Measurements from ENCODE around the gene CALHM4.
"Not testable (repeated sequence)": the region's sequence is repeated elsewhere in the genome, so short reads cannot be mapped to it uniquely, and the experiment has no call there.

The CALHM4 gene

DNA sequence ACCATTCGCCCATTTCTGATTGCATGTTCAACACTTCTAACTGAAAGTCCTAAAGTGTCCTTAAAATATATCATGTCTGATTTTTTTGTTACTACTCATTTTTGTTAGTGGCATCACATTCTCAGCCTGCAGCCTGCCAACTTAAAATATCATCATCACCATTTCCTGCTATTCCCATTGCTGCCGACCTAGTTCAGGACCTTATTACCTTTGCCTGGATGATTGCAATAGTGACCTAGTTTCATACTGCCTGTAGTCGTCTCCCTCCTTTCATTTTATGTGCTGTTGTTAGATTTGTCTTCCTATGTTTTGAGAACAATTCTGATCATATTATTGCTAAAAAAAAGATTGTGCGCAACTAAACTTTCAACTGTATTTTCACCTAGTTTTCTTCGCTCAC lies 23.9 kb downstream of the CALHM4 start:
- no peak for DNase-seq (ENCODE audit: low spot score)

DNA sequence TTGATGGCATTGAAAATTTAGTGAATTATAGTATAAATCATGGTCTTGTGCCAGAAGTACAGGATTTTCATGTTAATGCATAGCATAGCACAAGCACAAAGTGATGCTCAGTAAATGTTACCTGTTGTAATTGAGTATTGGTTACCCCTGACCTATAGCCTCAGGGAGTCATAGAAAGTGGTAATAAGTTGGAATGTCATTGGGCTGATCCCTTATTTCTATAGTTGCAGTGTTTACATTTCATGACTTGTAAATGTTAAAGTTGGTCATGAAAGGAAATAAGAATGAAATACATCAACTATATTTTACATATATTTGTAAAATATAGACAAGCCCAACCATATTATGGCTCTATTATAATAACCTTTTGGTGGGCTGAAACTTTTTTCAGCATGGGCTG lies 24.8 kb downstream of the CALHM4 start:
- no peak for DNase-seq (ENCODE audit: low spot score)

DNA sequence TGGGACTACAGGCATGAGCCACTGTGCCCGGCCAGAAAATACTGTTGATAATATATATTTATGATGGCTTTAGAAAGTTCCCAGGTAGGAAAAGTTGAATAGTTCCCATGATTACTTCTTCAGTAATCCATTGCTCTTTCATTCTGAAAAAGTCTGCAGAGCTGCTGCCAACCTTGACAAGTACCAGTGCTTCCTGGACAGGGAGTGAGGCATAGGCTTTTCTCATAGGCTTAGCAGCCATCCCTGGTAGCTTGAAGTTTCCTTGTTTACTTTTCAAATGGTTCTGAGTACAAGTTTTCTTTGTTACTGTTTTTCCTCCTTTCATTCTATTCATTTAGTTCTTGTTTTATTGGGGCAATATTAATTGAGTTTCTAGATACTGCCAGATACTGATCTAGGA lies 25.6 kb downstream of the CALHM4 start:
- no peak for DNase-seq (ENCODE audit: low spot score)

DNA sequence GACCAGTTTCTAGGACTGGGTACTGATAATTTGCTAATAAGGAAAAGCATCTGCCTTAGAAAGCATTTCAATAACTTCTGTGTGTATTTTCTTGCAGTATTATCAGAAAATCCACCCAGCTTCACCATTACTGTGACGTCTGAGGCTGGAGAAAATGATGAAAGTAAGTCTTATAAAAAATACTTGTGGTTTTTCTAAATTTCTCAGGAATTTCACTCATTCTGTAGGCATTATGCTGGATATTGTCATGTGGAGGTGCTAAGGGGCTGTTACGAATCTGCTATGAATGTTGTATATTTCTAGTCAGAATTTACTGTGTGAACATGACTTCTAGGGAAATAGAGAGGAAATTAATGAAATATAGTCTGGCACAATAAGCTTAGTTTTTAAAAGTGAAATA lies 26.6 kb downstream of the CALHM4 start:
- DNase-seq (ENCODE audit: low spot score): no peak

DNA sequence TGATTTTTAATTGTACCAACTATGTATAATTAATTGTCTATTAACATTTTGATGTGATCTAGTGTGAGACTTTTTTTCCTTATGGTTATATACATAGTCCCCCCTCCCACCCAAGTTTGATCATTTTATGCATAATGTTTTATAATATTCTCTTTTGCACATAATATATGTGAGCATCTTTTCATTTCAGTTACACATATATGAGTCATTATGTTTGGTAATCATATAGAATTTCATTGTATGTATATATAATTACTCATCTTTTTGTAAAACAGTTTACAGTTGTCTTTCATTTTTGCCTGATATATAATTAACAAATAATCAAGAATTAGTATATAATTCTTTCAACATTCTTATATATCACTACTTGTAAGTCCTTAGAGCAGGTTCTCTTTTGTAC lies 32.7 kb downstream of the CALHM4 start:
- no peak for DNase-seq (ENCODE audit: low spot score)

DNA sequence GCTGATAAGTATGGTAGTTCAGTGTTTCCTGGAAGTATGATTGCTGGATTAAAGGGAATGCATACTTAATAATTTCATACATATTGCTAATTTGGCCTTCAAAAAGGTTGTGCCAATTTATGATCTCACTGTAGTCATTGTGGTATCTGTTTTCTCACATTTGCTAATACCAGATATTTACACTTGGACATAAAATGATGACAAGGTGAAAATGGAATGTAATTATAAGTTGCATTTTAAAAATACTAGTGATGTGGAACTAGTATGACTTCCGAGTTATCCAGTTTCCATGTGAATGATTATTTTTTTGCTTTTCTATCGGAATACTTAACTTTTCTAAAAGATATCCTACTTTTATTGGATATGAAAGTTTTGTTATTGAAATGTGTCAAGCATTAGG lies 33.2 kb downstream of the CALHM4 start:
- no peak for DNase-seq (ENCODE audit: low spot score)

DNA sequence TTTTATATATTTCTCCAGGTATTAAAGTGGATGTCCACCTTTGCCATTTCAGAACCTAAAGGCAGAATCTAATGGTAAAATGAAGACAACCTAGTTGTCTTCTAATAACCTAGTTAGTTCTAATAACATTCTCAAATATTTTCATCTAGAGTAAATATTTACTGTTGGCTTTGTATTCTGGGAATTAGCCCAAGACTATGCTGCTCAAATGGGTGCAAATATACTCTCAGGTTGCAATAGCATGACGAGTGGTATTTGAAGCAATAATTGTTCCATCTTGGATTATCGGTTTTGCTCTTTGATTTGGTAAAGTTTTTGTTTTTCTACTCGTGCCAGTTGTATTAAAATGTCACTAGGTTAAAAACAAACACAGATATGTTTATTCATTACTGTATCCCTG lies 41.7 kb downstream of the CALHM4 start:
- DNase-seq (ENCODE audit: low spot score): no peak

DNA sequence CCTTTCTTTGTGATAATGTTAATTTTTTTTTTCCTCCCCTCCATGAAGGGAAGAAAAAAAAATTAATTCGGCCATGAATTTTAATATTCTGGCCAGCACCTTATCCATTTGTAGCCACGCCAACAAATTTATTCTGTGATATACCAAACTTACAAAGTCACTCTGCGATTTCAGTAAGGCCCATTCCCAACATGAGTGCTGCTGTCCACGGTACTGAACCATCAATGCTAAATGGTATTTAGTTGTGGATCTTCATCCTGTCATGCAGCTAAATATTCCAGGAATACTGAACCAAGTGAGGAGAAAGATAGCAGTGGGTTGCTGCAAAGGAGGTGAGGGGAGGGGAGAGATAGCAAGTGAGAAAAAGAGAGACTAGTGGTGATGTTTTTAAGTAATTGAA lies 43.3 kb downstream of the CALHM4 start:
- DNase-seq (ENCODE audit: low spot score): no peak

DNA sequence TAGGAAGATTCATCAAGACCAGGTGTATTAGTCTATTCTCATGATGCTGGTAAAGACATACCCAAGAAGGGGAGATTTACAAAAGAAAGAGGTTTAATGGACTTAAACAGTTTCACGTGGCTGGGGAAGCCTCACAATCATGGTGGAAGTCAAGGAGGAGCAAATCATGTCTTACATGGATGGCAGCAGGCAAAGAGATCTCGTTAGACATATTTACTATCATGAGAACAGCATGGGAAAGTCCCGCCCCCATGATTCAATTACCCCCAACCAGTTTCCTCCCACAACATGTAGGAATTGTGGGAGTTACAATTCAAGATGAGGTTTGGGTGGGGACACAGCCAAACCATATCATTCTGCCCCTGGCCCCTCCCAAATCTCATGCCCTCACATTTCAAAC lies 50.4 kb downstream of the CALHM4 start:
- not testable (repeated sequence) for DNase-seq (ENCODE audit: low spot score)

DNA sequence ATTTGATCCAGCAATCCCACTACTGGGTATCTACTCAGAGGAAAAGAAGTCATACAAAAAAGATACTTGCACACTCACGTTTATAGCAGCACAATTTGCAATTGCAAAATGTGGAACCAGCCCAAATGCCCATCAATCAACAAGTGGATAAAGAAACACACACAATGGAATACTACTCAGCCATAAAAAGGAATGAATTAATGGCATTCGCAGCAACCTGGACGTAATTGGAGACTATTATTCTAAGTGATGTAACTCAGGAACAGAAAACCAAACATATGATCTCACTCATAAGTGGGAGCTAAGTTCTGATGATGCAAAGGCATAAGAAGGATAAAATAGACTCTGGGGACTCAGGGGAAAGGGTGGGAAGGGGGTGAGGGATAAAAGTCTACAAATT lies 51.3 kb downstream of the CALHM4 start:
- DNase-seq (ENCODE audit: low spot score): not testable (repeated sequence)

DNA sequence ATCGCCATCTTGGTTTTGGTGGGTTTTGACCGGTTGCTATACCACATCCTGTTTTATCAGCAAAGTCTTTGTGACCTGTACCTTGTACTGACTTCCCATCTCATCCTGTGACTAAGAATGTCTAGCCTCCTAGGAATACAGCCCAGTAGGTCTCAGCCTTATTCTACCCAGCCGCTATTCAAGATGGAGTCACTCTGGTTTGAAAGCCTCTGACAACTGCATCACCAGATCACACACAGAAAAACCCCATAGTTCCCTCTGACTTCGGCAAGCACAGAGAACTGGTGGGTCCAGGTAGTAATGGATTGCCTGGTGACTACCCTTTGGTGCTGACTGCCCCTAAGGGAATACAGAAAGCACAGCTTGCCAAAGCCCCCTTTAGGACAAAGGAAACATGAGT lies 52.4 kb downstream of the CALHM4 start:
- no peak for DNase-seq (ENCODE audit: low spot score)

Measured in hepatic stellate cell (primary cell).